IgD-negative memory B cell (primary cell): ENCODE data around the gene MEGF10. TPM values are rescaled to one million over a fixed set of nuclear protein-coding genes. Genes with fewer than 3 reads are reported as not detected.

Experiments
- H3K27ac Mint-ChIP-seq, 3 donors: one replicate each; pipeline ENCODE4 v1.8.0; 2020 to 2022; ENCODE audit warnings: mild to moderate bottlenecking in 3 of 3, mixed read lengths in 3 of 3, moderate library complexity in 1 of 3
- H3K27me3 Mint-ChIP-seq: one replicate; pipeline ENCODE4 v1.8.0; 2021; ENCODE audit warnings: mixed read lengths
- H3K36me3 Mint-ChIP-seq: one replicate; pipeline ENCODE4 v1.8.0; 2020; ENCODE audit warnings: mild to moderate bottlenecking, mixed read lengths
- H3K4me1 Mint-ChIP-seq, 3 donors: one replicate each; pipeline ENCODE4 v1.8.0; 2020 to 2022; ENCODE audit warnings: mixed read lengths in 3 of 3, mild to moderate bottlenecking in 1 of 3
- H3K4me3 Mint-ChIP-seq, 4 donors: one replicate each; pipeline ENCODE4 v1.8.0; 2020 to 2022; ENCODE audit warnings: mild to moderate bottlenecking in 4 of 4, mixed read lengths in 4 of 4, moderate library complexity in 3 of 4
- H3K9me3 Mint-ChIP-seq, 3 donors: one replicate each; pipeline ENCODE4 v1.8.0; 2020 to 2021; ENCODE audit warnings: mixed read lengths in 3 of 3, mild to moderate bottlenecking in 1 of 3
- polyA plus RNA-seq: library from polyadenylated mRNA; unstranded; fragments of 300-500 nt; fragmentation: Illumina TruSeq; gene quantifications from one replicate; pipeline ENCODE4 v1.2.3, GENCODE V29; 2021

MEGF10 gene
- polyA plus RNA-seq, 1 donor from 2014 or later, result not detected

- Mint-ChIP-seq H3K27ac (no peak overlapping the region), H3K36me3 (no peaks in the 10 kb centered on the region), H3K9me3 (no peaks in the 10 kb centered on the region), H3K4me1 (no peaks in the 10 kb centered on the region), H3K27me3 (peaks cover 9% of the 10 kb centered on the region), H3K4me3 (no peak overlapping the region)
Measured at GRCh38 chr5:127396490-127397155, 106.0 kb downstream of the MEGF10 start.

GRCh38 chr5:127398508-127398907, 107.9 kb downstream of the MEGF10 start:
- peaks cover 0 to 3% (median 0%) of the 10 kb centered on the region in 3 donors for H3K9me3 Mint-ChIP-seq
- no peak overlapping the region for H3K4me3 Mint-ChIP-seq
- no peaks in the 10 kb centered on the region for H3K4me1 Mint-ChIP-seq
- no peak overlapping the region for H3K27ac Mint-ChIP-seq
- H3K27me3 Mint-ChIP-seq, result peaks cover 10% of the 10 kb centered on the region
- no peaks in the 10 kb centered on the region for H3K36me3 Mint-ChIP-seq

- Mint-ChIP-seq H3K27ac (no peak overlapping the region), H3K4me1 (no peaks in the 10 kb centered on the region), H3K4me3 (no peak overlapping the region), H3K36me3 (no peaks in the 10 kb centered on the region), H3K9me3 (peaks cover 0 to 3% (median 0%) of the 10 kb centered on the region in 3 donors), H3K27me3 (peaks cover 10% of the 10 kb centered on the region)
Measured at GRCh38 chr5:127399068-127399467, 108.5 kb downstream of the MEGF10 start.

GRCh38 chr5:127400539-127400938, 109.9 kb downstream of the MEGF10 start:
- no peaks in the 10 kb centered on the region for H3K36me3 Mint-ChIP-seq
- H3K4me1 Mint-ChIP-seq, result no peaks in the 10 kb centered on the region
- peaks cover 12% of the 10 kb centered on the region for H3K27me3 Mint-ChIP-seq
- H3K4me3 Mint-ChIP-seq, result no peak overlapping the region
- peaks cover 0 to 3% (median 0%) of the 10 kb centered on the region in 3 donors for H3K9me3 Mint-ChIP-seq
- no peak overlapping the region for H3K27ac Mint-ChIP-seq

GRCh38 chr5:127400946-127401670, 110.5 kb downstream of the MEGF10 start:
- peaks cover 0 to 1% (median 0%) of the 10 kb centered on the region in 3 donors for H3K4me1 Mint-ChIP-seq
- H3K9me3 Mint-ChIP-seq, result peaks cover 0 to 3% (median 0%) of the 10 kb centered on the region in 3 donors
- no peak overlapping the region for H3K27ac Mint-ChIP-seq
- no peak overlapping the region for H3K4me3 Mint-ChIP-seq
- no peaks in the 10 kb centered on the region for H3K36me3 Mint-ChIP-seq
- H3K27me3 Mint-ChIP-seq, result peaks cover 10% of the 10 kb centered on the region

- H3K4me3 Mint-ChIP-seq, result no peak overlapping the region
- no peak overlapping the region for H3K27ac Mint-ChIP-seq
Measured at GRCh38 chr5:127402361-127402760, 111.8 kb downstream of the MEGF10 start.

GRCh38 chr5:127404190-127404589, 113.6 kb downstream of the MEGF10 start:
- Mint-ChIP-seq H3K4me1 (peaks cover 0 to 1% (median 0%) of the 10 kb centered on the region in 3 donors), H3K27ac (no peak overlapping the region), H3K27me3 (peaks cover 5% of the 10 kb centered on the region), H3K36me3 (no peaks in the 10 kb centered on the region), H3K9me3 (peaks cover 0 to 3% (median 0%) of the 10 kb centered on the region in 3 donors), H3K4me3 (no peak overlapping the region)

More at GRCh38 chr5:127402361-127402760, 111.8 kb downstream of the MEGF10 start:
- H3K27me3 Mint-ChIP-seq, result peaks cover 7% of the 10 kb centered on the region
- H3K4me1 Mint-ChIP-seq, result peaks cover 0 to 1% (median 0%) of the 10 kb centered on the region in 3 donors
- peaks cover 0 to 3% (median 0%) of the 10 kb centered on the region in 3 donors for H3K9me3 Mint-ChIP-seq
- H3K36me3 Mint-ChIP-seq, result no peaks in the 10 kb centered on the region

- no peak overlapping the region for H3K4me3 Mint-ChIP-seq
- H3K36me3 Mint-ChIP-seq, result no peaks in the 10 kb centered on the region
Measured at GRCh38 chr5:127406326-127407121, 115.9 kb downstream of the MEGF10 start.

GRCh38 chr5:127409246-127409917, 118.8 kb downstream of the MEGF10 start:
- Mint-ChIP-seq H3K27me3 (peaks cover 5% of the 10 kb centered on the region), H3K4me3 (no peak overlapping the region), H3K36me3 (no peaks in the 10 kb centered on the region), H3K4me1 (peaks cover 0 to 7% (median 6%) of the 10 kb centered on the region in 3 donors), H3K9me3 (no peaks in the 10 kb centered on the region), H3K27ac (no peak overlapping the region)

More at GRCh38 chr5:127406326-127407121, 115.9 kb downstream of the MEGF10 start:
- peaks cover 0 to 7% (median 6%) of the 10 kb centered on the region in 3 donors for H3K4me1 Mint-ChIP-seq
- no peak overlapping the region for H3K27ac Mint-ChIP-seq
- H3K27me3 Mint-ChIP-seq, result peaks cover 8% of the 10 kb centered on the region
- peaks cover 0 to 3% (median 0%) of the 10 kb centered on the region in 3 donors for H3K9me3 Mint-ChIP-seq

GRCh38 chr5:127409921-127410675, 119.5 kb downstream of the MEGF10 start:
- H3K4me1 Mint-ChIP-seq, result peaks cover 0 to 7% (median 6%) of the 10 kb centered on the region in 3 donors

GRCh38 chr5:127410959-127411358, 120.4 kb downstream of the MEGF10 start:
- Mint-ChIP-seq H3K4me3 (no peak overlapping the region), H3K27ac (no peak overlapping the region), H3K4me1 (peaks cover 0 to 7% (median 6%) of the 10 kb centered on the region in 3 donors), H3K27me3 (peaks cover 4% of the 10 kb centered on the region), H3K9me3 (no peaks in the 10 kb centered on the region), H3K36me3 (no peaks in the 10 kb centered on the region)

More at GRCh38 chr5:127409921-127410675, 119.5 kb downstream of the MEGF10 start:
- Mint-ChIP-seq H3K27me3 (peaks cover 4% of the 10 kb centered on the region), H3K36me3 (no peaks in the 10 kb centered on the region), H3K4me3 (no peak overlapping the region), H3K27ac (no peak overlapping the region), H3K9me3 (no peaks in the 10 kb centered on the region)

GRCh38 chr5:127411381-127411780, 120.8 kb downstream of the MEGF10 start:
- no peaks in the 10 kb centered on the region for H3K9me3 Mint-ChIP-seq
- H3K27ac Mint-ChIP-seq, result no peak overlapping the region

GRCh38 chr5:127412698-127413097, 122.1 kb downstream of the MEGF10 start:
- peaks cover 0 to 6% (median 6%) of the 10 kb centered on the region in 3 donors for H3K4me1 Mint-ChIP-seq
- no peaks in the 10 kb centered on the region for H3K36me3 Mint-ChIP-seq
- peaks cover 3% of the 10 kb centered on the region for H3K27me3 Mint-ChIP-seq
- H3K9me3 Mint-ChIP-seq, result no peaks in the 10 kb centered on the region
- no peak overlapping the region for H3K4me3 Mint-ChIP-seq
- no peak overlapping the region for H3K27ac Mint-ChIP-seq

More at GRCh38 chr5:127411381-127411780, 120.8 kb downstream of the MEGF10 start:
- peaks cover 3% of the 10 kb centered on the region for H3K27me3 Mint-ChIP-seq
- H3K4me3 Mint-ChIP-seq, result no peak overlapping the region
- peaks cover 0 to 6% (median 6%) of the 10 kb centered on the region in 3 donors for H3K4me1 Mint-ChIP-seq
- no peaks in the 10 kb centered on the region for H3K36me3 Mint-ChIP-seq

GRCh38 chr5:127415034-127415433, 124.4 kb downstream of the MEGF10 start:
- Mint-ChIP-seq H3K27ac (no peak overlapping the region), H3K4me1 (peaks cover 0 to 6% (median 6%) of the 10 kb centered on the region in 3 donors), H3K27me3 (peaks cover 3% of the 10 kb centered on the region), H3K36me3 (no peaks in the 10 kb centered on the region), H3K4me3 (no peak overlapping the region), H3K9me3 (no peaks in the 10 kb centered on the region)
